Ammon's horn (tissue), 1 donor: ENCODE measurements around the gene OSTN.
"Not testable (repeated sequence)": the region's sequence is repeated elsewhere in the genome, so short reads cannot be mapped to it uniquely, and the experiment has no call there.

Experiments used
- DNase-seq: peaks from one replicate; pipeline ENCODE4 v3.0.0-alpha.2; 2016; ENCODE audit warnings: low spot score

Gene OSTN, protein sequence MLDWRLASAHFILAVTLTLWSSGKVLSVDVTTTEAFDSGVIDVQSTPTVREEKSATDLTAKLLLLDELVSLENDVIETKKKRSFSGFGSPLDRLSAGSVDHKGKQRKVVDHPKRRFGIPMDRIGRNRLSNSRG

GRCh38 chr3:191198932-191199331 is at the start of gene OSTN:
TSS of gene OSTN (plus strand) at chr3:191199241. CDS start at chr3:191212533, 13,292 bp downstream.
- no peak for DNase-seq

GRCh38 chr3:191151653-191152052 is 47.4 kb upstream of the OSTN start:
- no peak for DNase-seq

GRCh38 chr3:191154827-191155226 is 44.2 kb upstream of the OSTN start:
- no peak for DNase-seq

DNA sequence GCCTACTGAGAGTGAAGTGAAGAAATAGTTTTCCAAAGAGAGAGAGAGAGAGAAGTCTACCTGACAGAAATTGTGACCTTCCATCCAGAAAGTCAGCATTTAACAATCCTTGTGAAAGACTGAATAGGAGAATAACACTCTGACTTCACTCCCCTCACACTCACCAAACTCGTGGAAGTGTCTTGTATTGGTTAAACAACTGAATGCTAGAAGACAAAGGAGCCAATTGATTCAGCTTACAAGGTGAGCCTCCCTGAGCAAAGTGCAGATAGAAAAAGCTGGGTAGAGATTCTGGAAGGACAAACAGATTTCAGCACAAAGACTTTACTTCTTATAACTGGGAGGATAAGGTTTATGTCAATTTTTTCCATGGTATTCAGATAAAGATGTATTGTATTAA is 40.8 kb upstream of the OSTN start:
- no peak for DNase-seq

- DNase-seq, result no peak
Measured at GRCh38 chr3:191158815-191159214, 40.2 kb upstream of the OSTN start.

- no peak for DNase-seq
Measured at GRCh38 chr3:191165802-191166201, 33.2 kb upstream of the OSTN start.

GRCh38 chr3:191166368-191166767 is 32.7 kb upstream of the OSTN start:
- DNase-seq, result no peak

DNA sequence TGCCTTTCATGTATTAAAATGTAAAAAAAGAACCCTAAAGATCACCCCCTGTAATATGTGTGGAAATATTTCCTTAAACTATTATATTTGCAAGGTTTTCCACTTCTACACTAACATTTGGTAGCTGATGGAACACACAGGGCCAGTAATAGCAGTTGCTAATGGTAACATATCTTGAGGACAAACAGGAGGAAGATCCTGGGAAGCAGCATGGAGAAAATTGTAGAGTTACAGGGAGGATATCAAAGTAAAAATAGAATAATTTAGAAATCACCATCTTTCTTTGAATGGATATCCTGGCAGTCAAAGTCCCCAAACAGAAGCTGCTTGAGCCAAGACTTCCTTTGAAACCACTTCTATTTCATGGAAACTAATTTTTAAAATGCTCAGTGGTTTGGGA is 29.5 kb upstream of the OSTN start:
- no peak for DNase-seq

- DNase-seq, result no peak
Measured at GRCh38 chr3:191170097-191170496, 28.9 kb upstream of the OSTN start.

DNA sequence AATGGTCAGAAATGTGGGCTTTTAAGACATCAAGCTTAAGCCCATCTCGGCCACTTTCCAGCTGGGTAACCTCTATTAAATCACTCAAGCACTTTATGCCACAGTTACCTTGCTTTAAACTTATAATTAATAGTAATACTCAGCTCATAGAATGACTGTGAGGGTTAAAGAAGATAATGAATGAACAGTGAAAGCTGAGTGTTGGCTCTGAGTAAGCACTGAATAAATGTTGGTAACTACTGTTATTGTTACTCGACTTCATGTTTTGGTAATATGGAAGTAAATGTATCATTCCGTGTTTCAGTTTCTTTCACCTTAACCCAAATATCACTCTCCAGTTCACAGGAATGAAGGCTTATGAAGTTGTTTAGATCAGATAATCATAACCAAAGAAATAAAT is 23.9 kb upstream of the OSTN start:
- DNase-seq, result no peak

- no peak for DNase-seq
Measured at GRCh38 chr3:191176038-191176785, 22.8 kb upstream of the OSTN start.

DNA sequence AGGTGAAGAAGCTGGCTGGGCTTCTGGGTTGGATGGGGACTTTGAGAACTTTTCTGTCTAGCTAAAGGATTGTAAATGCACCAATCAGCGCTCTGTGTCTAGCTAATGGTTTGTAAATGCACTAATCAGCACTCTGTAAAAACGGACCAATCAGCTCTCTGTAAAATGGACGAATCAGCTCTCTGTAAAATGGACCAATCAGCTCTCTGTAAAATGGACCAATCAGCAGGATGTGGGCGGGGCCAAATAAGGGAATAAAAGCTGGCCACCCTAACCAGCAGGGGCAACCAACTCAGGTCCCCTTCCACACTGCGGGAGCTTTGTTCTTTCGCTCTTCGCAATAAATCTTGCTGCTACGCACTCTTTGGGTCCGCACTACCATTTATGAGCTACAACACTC is 13.7 kb upstream of the OSTN start:
- DNase-seq, result not testable (repeated sequence)

DNA sequence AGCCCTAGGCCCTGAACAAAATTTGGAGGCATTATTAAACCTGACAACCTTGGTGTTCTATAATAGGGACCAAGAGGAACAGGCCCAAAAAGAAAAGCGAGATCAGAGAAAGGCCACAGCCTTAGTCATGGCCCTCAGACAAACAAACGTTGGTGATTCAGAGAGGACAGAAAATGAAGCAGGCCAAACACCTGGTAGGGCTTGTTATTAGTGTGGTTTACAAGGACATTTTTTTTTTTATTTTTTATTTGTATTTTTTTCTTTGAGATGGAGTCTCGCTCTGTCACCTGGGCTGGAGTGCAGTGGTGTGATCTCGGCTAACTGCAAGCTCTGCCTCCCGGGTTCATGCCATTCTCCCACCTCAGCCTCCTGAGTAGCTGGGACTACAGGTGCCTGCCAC is 10.8 kb upstream of the OSTN start:
- not testable (repeated sequence) for DNase-seq

DNA sequence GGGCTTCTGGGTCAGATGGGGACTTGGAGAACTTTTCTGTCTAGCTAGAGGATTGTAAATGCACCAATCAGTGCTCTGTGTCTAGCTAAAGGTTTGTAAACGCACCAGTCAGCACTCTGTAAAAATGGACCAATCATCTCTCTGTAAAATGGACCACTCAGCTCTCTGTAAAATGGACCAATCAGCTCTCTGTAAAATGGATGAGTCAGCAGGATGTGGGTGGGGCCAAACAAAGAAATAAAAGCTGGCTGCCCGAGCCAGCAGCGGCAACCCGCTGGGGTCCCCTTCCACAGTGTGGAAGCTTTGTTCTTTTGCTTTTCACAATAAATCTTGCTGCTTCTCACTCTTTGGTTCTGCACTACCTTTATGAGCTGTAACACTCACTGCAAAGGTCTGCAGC is 6.8 kb upstream of the OSTN start:
- DNase-seq, result not testable (repeated sequence)

GRCh38 chr3:191192941-191193340 is 6.1 kb upstream of the OSTN start:
- no peak for DNase-seq

- DNase-seq, result no peak
Measured at GRCh38 chr3:191197761-191198306, 1.2 kb upstream of the OSTN start.

- no peak for DNase-seq
Measured at GRCh38 chr3:191198480-191198879, 561 bp upstream of the OSTN start.

DNA sequence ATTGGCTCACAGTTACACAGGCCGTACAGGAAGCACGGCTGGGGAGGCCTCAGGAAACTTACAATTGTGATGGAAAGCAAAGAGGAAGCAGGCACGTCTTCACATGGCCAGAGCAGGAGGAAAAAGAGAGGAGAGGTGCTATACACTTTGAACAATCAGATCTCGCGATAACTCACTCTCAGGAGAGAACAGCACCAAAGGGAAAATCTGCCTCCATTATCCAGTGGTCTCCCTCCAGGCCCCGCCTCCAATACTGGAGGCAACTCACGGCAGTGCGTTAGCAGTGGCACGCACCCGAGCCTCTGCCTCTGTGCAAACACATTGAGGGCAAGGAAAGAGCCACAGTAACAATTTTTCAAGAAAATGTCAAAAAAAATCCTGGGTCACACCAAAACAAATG is 11.0 kb downstream of the OSTN start:
- no peak for DNase-seq

GRCh38 chr3:191216510-191216909 is 17.5 kb downstream of the OSTN start:
- no peak for DNase-seq

DNA sequence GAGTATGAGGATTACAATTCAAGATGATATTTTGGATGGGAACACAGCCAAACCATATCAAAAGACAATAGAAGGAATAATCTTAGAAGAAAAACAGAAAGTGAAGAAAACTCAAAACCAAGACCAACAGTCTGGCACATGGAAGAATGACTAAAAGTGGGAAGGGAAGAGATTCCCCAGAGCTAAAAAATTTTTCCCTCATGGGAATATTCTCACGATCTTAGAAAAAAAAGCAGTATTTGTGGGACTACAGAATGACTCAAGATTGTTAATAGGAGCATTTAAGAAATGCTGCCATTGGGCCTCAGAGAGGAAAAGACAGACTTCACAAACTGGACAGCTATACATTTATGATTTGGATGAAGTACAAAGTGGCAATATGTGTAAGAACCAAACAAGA is 18.3 kb downstream of the OSTN start:
- no peak for DNase-seq

- no peak for DNase-seq
Measured at GRCh38 chr3:191220908-191221307, 21.9 kb downstream of the OSTN start.

GRCh38 chr3:191221638-191222037 is 22.6 kb downstream of the OSTN start:
- DNase-seq, result no peak

GRCh38 chr3:191227541-191227940 is 28.5 kb downstream of the OSTN start:
- DNase-seq, result no peak

GRCh38 chr3:191234216-191234615 is 35.2 kb downstream of the OSTN start:
- no peak for DNase-seq
